DOHH2 (cell line): ENCODE data around the gene GLI1.

Source experiments
- EZH2phosphoT487 ChIP-seq: fragments of 200-600 bp; sonication (generic); IDR thresholded peaks from 2 replicates; pipeline ENCODE4 v1.6.1; 2017; ENCODE audit warnings: borderline replicate concordance, mild to moderate bottlenecking, antibody characterized with exemption, low read length, moderate library complexity, mixed read lengths
- TF ChIP-seq, protein P1 (sequence below): fragments of 200-600 bp; sonication (generic); IDR thresholded peaks from one replicate; pipeline ENCODE4 v1.5.1; 2014; ENCODE audit warnings: antibody characterized with exemption, mild to moderate bottlenecking, low read depth, low read length; ENCODE audit not compliant: poor library complexity, severe bottlenecking

DNA sequence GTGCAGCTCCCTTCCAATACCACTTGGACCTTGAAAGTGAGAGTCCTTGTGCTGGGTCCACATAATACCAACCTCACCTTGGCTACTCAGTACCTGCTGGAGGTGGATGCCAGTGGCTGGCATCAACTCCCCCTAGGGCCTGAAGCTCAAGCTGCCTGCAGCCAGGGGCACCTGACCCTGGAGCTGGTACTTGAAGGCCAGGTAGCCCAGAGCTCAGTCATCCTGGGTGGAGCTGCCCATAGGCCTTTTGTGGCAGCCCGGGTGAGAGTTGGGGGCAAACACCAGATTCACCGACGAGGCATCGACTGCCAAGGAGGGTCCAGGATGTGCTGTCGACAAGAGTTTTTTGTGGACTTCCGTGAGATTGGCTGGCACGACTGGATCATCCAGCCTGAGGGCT, 10.2 kb upstream of the GLI1 start:
- TF ChIP-seq, protein P1, sequence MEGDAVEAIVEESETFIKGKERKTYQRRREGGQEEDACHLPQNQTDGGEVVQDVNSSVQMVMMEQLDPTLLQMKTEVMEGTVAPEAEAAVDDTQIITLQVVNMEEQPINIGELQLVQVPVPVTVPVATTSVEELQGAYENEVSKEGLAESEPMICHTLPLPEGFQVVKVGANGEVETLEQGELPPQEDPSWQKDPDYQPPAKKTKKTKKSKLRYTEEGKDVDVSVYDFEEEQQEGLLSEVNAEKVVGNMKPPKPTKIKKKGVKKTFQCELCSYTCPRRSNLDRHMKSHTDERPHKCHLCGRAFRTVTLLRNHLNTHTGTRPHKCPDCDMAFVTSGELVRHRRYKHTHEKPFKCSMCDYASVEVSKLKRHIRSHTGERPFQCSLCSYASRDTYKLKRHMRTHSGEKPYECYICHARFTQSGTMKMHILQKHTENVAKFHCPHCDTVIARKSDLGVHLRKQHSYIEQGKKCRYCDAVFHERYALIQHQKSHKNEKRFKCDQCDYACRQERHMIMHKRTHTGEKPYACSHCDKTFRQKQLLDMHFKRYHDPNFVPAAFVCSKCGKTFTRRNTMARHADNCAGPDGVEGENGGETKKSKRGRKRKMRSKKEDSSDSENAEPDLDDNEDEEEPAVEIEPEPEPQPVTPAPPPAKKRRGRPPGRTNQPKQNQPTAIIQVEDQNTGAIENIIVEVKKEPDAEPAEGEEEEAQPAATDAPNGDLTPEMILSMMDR: no peak
- no peak for TF ChIP-seq EZH2phosphoT487
